Parathyroid adenoma (tissue), 2 donors: ENCODE results near the gene FLG.

Experiments used
- H2AFZ ChIP-seq: fragments of 300-600 bp; sonication (generic); one replicate; pipeline ENCODE4 v1.7.0; 2017; ENCODE audit warnings: antibody characterized with exemption, mild to moderate bottlenecking
- H3K27ac ChIP-seq: fragments of 300-600 bp; sonication (generic); one replicate; pipeline ENCODE4 v1.7.0; 2017
- H3K27me3 ChIP-seq: fragments of 300-600 bp; sonication (generic); one replicate; pipeline ENCODE4 v1.7.0; 2017; ENCODE audit warnings: low read length; ENCODE audit not compliant: control insufficient read depth, insufficient read depth
- H3K36me3 ChIP-seq: fragments of 300-600 bp; sonication (generic); one replicate; pipeline ENCODE4 v1.7.0; 2017; ENCODE audit warnings: low read length; ENCODE audit not compliant: control insufficient read depth, insufficient read depth
- H3K4me1 ChIP-seq: fragments of 300-600 bp; sonication (generic); one replicate; pipeline ENCODE4 v1.7.0; 2017; ENCODE audit warnings: control low read depth
- H3K4me2 ChIP-seq: fragments of 300-600 bp; sonication (generic); one replicate; pipeline ENCODE4 v1.7.0; 2017; ENCODE audit warnings: low read length
- H3K4me3 ChIP-seq: fragments of 300-600 bp; sonication (generic); one replicate; pipeline ENCODE4 v1.7.0; 2017; ENCODE audit warnings: low read depth, low read length
- H3K79me2 ChIP-seq: fragments of 300-600 bp; sonication (generic); one replicate; pipeline ENCODE4 v1.7.0; 2017; ENCODE audit warnings: control low read depth
- H3K9ac ChIP-seq: fragments of 300-600 bp; sonication (generic); one replicate; pipeline ENCODE4 v1.7.0; 2017; ENCODE audit warnings: mild to moderate bottlenecking
- H3K9me3 ChIP-seq: fragments of 300-600 bp; sonication (generic); one replicate; pipeline ENCODE4 v1.7.0; 2017; ENCODE audit warnings: low read length; ENCODE audit not compliant: control insufficient read depth
- CTCF ChIP-seq: fragments of 300-600 bp; sonication (generic); IDR thresholded peaks from one replicate; pipeline ENCODE4 v1.7.0; 2017; ENCODE audit warnings: antibody characterized with exemption, mild to moderate bottlenecking
- donor health status: primary hyperparathyroidism.

Gene FLG

DNA sequence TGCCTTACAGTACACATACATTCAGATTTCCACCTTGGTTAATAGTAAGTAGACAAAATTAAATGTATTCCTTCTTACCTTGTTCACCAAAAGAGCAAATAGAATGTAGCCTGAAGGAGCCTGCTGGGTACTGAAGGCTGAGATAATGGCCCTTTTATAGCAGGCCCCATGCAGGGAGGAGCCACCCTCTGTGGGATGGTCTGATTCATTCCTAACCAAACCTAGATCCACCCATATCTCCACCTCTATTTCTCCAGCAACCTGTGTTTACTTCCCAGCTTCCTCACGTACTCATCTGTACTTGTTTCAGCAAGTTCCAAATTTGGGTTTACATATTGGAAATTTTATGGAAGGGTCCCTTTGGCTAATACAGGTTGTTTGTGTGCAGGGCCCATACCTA is at the start of gene FLG:
FLG (minus strand) TSS at position 129 of the 400 bp plus-strand sequence. CDS start 9,783 bp downstream, outside the sequence.
- Histone ChIP-seq H3K4me2 (no peak within 1 kb of the TSS), H2AFZ (no peak within 1 kb of the TSS), H3K4me3 (no peak within 1 kb of the TSS), H3K9ac (no peak within 1 kb of the TSS), H3K27me3 (no peaks in the 10 kb centered on the region), H3K79me2 (no peaks in the 10 kb centered on the region), H3K27ac (no peak within 1 kb of the TSS), H3K36me3 (no peaks in the 10 kb centered on the region), H3K9me3 (no peaks in the 10 kb centered on the region), H3K4me1 (no peaks in the 10 kb centered on the region)
- no peak for TF ChIP-seq CTCF

DNA sequence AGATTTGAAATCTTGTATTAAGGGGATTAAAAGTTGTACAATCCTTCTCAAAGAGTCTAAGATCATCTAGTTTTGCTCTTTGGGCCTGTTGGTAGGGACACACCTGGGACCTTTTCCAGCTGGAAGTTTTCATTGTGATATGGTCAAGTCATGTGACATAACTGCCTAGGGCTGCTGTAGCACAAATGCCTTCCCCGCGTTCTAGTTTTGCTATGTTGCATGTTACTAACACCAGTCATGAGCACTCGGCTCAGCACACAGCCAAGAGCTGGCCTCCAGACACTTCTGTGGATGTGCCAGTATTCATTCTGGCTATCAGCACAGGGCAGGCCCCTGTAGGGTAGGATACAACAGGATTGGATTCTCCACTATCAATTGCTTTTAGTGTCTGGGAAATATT is 49.4 kb upstream of the FLG start:
- H2AFZ ChIP-seq: no peak overlapping the region
- no peak overlapping the region for H3K27ac ChIP-seq
- no peak overlapping the region for H3K9ac ChIP-seq
- H3K4me1 ChIP-seq: no peaks in the 10 kb centered on the region
- H3K36me3 ChIP-seq: no peaks in the 10 kb centered on the region
- H3K9me3 ChIP-seq: no peaks in the 10 kb centered on the region
- no peaks in the 10 kb centered on the region for H3K79me2 ChIP-seq
- no peak overlapping the region for H3K4me3 ChIP-seq
- no peak for TF ChIP-seq CTCF
- no peaks in the 10 kb centered on the region for H3K27me3 ChIP-seq
- H3K4me2 ChIP-seq: no peak overlapping the region

DNA sequence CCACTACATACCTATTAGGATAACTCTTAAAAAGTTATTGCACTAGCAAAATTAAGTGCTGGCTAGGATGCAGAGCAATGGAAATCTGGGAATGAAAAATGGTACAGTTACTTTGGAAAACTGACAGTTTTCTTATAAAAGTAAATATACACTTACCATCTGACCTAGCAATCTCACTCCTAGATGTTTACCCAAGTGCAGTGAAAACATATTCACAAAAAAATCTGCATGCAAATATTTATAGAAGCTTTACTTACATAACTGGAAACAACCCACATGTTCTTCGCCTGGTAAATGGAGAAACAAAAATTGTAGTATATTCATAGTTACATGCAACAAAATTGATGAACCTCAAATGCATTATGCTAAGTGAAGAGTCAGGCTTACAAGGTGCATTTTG is 47.6 kb upstream of the FLG start:
- H3K4me3 ChIP-seq: no peak overlapping the region
- no peak overlapping the region for H3K4me2 ChIP-seq
- no peaks in the 10 kb centered on the region for H3K9me3 ChIP-seq
- no peak overlapping the region for H3K9ac ChIP-seq
- no peak for TF ChIP-seq CTCF
- no peaks in the 10 kb centered on the region for H3K4me1 ChIP-seq
- H3K27ac ChIP-seq: no peak overlapping the region
- H3K27me3 ChIP-seq: no peaks in the 10 kb centered on the region
- H3K79me2 ChIP-seq: no peaks in the 10 kb centered on the region
- no peaks in the 10 kb centered on the region for H3K36me3 ChIP-seq
- no peak overlapping the region for H2AFZ ChIP-seq

GRCh38 chr1:152367436-152367835 is 42.4 kb upstream of the FLG start:
- H3K27ac ChIP-seq: no peak overlapping the region
- no peaks in the 10 kb centered on the region for H3K79me2 ChIP-seq
- no peak overlapping the region for H2AFZ ChIP-seq
- no peak overlapping the region for H3K4me2 ChIP-seq
- H3K36me3 ChIP-seq: no peaks in the 10 kb centered on the region
- no peak overlapping the region for H3K4me3 ChIP-seq
- no peaks in the 10 kb centered on the region for H3K9me3 ChIP-seq
- H3K27me3 ChIP-seq: no peaks in the 10 kb centered on the region
- no peaks in the 10 kb centered on the region for H3K4me1 ChIP-seq
- H3K9ac ChIP-seq: no peak overlapping the region
- TF ChIP-seq CTCF: no peak

DNA sequence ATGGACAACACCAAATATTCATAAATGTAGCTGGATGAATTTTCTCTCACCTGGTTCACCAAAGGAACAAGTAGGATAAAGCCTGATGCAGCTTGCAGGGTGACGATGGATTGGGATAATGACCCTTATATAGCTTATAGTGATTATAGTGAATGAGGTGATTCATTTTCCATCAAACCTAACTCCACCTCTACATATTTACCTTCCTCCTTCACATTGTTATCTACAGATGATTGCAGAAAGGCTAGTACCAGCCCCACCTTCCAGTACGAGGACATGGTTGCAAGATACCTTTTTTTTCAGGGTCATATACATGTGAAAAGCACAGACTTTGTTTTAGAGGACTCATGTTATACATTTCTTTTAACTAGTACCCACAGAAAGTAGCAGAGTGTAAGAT is 34.9 kb upstream of the FLG start, which contains the start of gene FLG2:
FLG2 (minus strand) TSS at position 101 of the 400 bp plus-strand sequence. CDS start 1,122 bp downstream, outside the sequence.
- H3K36me3 ChIP-seq: no peaks in the 10 kb centered on the region
- H3K4me2 ChIP-seq: no peak within 1 kb of the TSS
- no peak within 1 kb of the TSS for H3K27ac ChIP-seq
- no peak within 1 kb of the TSS for H3K9ac ChIP-seq
- no peak within 1 kb of the TSS for H2AFZ ChIP-seq
- no peaks in the 10 kb centered on the region for H3K9me3 ChIP-seq
- no peak for TF ChIP-seq CTCF
- no peaks in the 10 kb centered on the region for H3K79me2 ChIP-seq
- no peaks in the 10 kb centered on the region for H3K27me3 ChIP-seq
- no peak within 1 kb of the TSS for H3K4me3 ChIP-seq
- no peaks in the 10 kb centered on the region for H3K4me1 ChIP-seq
